Thymus (tissue), 11 donors: ENCODE measurements around the gene LIN54. TPM values are rescaled to one million over a fixed set of nuclear protein-coding genes. Genes with fewer than 3 reads are reported as not detected.
"Not testable (repeated sequence)": the region's sequence is repeated elsewhere in the genome, so short reads cannot be mapped to it uniquely, and the experiment has no call there.

ENCODE experiments used
- DNase-seq, 9 donors: peaks; one replicate each; pipeline ENCODE4 v3.0.0-alpha.2; 2013; ENCODE audit warnings: low spot score in 9 of 9, low read depth in 6 of 9, missing footprints in 1 of 9
- H3K27ac ChIP-seq, 2 donors: one replicate each; pipeline ENCODE4 v1.5.1; 2013; ENCODE audit warnings: control low read depth in 1 of 2, low read depth in 1 of 2, low read length in 1 of 2, mild to moderate bottlenecking in 1 of 2, moderate library complexity in 1 of 2
- H3K27me3 ChIP-seq, 2 donors: one replicate each; pipeline ENCODE4 v1.5.1; 2013; ENCODE audit warnings: low read length in 1 of 2; ENCODE audit not compliant: control insufficient read depth in 2 of 2, insufficient read depth in 1 of 2
- H3K36me3 ChIP-seq, 2 donors: one replicate each; pipeline ENCODE4 v1.5.1; 2013; ENCODE audit warnings: low read length in 1 of 2, mild to moderate bottlenecking in 1 of 2, moderate library complexity in 1 of 2; ENCODE audit not compliant: control insufficient read depth in 2 of 2, insufficient read depth in 2 of 2
- H3K4me1 ChIP-seq, 2 donors: one replicate each; pipeline ENCODE4 v1.5.1; 2013; ENCODE audit warnings: low read length in 2 of 2; ENCODE audit not compliant: control insufficient read depth in 2 of 2, insufficient read depth in 2 of 2
- H3K4me3 ChIP-seq, 2 donors: one replicate each; pipeline ENCODE4 v1.5.1; 2013; ENCODE audit warnings: low read length in 2 of 2, control low read depth in 1 of 2, mild to moderate bottlenecking in 1 of 2
- H3K9me3 ChIP-seq, 2 donors: one replicate each; pipeline ENCODE4 v1.5.1; 2013; ENCODE audit warnings: low read length in 1 of 2, mild to moderate bottlenecking in 1 of 2; ENCODE audit not compliant: control insufficient read depth in 2 of 2, insufficient read depth in 1 of 2
- WGBS: extraction: QIAGEN DNeasy Blood & Tissue Kit; methylation state at CpG from one replicate; pipeline ENCODE4 v1.1.7; 2013; 5-methylcytosine and 5-hydroxymethylcytosine counted together
- polyA plus RNA-seq: library from polyadenylated mRNA; stranded (reverse); fragments of 200-250 nt; gene quantifications from one replicate; pipeline ENCODE4 v1.2.3, GENCODE V29; 2013
- total RNA-seq: library from RNA; stranded (reverse); fragments of 120-200 nt; gene quantifications from one replicate; pipeline ENCODE4 v1.2.4, GENCODE V29; 2013
- donor health status: healthy.

The LIN54 gene
- total and polyA plus RNA-seq, 2 donors, result 5.6 to 17.4 TPM

DNA sequence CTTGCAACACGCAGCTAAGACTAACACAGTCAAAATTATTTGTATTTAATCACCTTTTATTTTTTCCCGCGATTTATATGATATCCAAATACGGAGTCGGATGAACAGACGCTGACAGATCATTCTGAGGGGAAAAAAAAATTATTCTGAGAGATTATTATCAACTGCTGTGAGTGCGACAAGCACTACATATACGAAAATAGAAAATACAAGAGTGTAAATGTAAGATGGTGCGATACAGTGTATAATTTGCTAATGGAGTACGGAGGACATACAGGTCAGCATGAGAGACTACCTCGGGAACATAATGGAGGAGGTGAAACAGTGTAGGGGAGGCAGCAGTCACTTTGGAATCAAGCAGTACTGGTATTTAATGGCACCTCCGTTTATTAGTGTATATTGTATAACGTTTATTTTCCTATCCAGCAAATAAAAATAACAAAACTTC, 2.8 kb upstream of the LIN54 start:
- no peak for DNase-seq
- 33% methylated on average over 13 of the region's 13 CpGs for WGBS
- Histone ChIP-seq H3K9me3 (no peaks in the 10 kb centered on the region), H3K36me3 (no peaks in the 10 kb centered on the region), H3K4me3 (peak overlapping the region; percentile 79 to 87), H3K27ac (peak overlapping the region; percentile 81 to 87), H3K27me3 (no peaks in the 10 kb centered on the region), H3K4me1 (peaks cover 14% of the 10 kb centered on the region in 2 donors)

DNA sequence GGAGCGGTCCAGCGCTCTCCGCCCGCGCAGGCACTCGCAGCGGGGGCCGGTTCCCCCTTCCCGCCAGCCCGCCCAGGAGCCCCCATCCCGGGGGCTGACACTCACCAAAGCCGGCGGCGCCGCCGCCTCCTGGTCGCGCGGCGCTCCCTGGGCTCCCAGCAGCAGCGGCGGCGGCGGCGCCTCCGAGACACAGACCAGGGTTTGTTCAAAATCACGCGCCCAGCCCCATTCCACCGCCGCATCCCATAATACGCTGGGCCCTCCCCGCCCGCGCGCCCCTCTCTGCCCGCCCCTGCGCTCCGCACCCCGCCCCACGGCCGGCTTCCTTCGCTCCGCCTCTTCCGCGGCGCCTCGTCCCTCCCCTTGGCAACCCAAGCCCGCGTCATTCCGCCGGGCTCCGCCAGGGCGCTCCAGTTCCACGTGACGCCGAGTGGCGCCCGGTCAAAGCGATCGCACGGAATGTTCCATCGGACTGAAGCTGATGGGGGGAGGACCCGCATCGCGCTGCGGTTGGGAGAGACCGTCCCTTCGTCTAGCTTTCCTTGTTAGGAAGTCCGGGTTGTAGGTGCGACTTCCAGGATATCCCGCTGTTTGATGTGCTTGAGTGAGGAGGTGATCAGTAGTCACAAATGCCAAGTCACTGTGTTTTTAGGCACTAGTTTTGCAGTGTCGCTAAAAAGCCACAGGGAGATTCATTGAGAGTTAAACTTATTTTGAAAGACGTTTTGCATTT, 2.2 kb upstream of the LIN54 start:
- Histone ChIP-seq H3K9me3 (no peaks in the 10 kb centered on the region), H3K4me3 (peak overlapping the region; percentile 87 to 98)
- DNase-seq, result peak; percentile 91 to 98 (median 96)

DNA sequence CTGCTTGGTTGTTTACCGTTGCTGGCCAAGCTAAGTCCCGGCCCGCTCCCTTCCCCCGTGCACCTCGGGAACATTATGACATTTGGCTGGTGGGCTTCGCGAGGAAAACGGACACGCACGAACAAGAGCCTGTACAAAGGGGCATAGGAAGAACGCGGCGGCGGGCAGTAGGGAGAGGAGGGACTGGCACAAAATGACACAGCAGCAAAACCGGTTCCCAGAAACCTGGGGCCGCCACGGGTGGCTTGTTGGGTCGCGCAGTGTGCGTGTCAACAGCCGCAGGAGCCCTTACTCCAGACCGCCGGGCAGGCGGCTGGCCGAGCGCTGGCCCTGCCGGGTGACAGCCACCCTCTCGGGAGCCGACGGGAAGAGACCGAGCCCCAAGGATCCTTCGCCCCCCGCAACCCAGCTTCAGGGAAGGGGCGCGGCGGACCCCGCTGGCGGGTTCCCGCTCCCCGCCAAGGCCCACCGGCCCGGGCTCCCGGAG, 1.6 kb upstream of the LIN54 start:
- Histone ChIP-seq H3K9me3 (no peaks in the 10 kb centered on the region), H3K27me3 (no peaks in the 10 kb centered on the region), H3K36me3 (no peaks in the 10 kb centered on the region), H3K4me1 (peaks cover 14% of the 10 kb centered on the region in 2 donors), H3K4me3 (peak overlapping the region; percentile 87 to 98), H3K27ac (peak overlapping the region; percentile 70 to 96)
- DNase-seq, result peak in 2 of 9 donors; percentile 20 to 48
- under 1% methylated on average over 43 of the region's 43 CpGs for WGBS

More for the DNA sequence above, 2.2 kb upstream of the LIN54 start:
- Histone ChIP-seq H3K4me1 (peaks cover 14% of the 10 kb centered on the region in 2 donors), H3K27me3 (no peaks in the 10 kb centered on the region), H3K27ac (peak overlapping the region; percentile 81 to 96), H3K36me3 (no peaks in the 10 kb centered on the region)
- under 1% methylated on average over 73 of the region's 73 CpGs for WGBS

DNA sequence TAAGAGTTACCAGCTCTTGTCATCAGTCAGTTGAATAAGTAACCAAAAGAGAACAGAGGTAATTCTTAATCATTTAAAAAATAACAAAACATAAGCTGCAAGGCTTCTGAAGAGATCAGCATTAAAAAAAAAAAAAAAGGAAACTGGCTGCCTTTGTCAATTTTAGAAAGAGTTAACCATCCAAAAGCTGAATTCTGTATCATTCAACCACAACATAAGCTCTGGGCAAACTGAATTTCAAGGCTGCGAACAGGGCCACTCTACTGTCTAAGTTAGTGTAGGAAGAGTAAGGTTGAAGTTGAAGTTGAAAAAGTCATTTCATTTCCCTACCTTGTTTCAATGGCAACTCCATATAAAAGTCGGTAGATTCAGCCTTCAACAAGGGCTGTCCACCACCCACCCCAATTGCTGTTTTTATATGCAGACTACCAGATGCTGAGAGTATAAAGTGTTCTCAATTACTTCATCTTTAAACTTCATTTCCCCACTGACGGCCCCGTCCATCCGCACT, 1.1 kb upstream of the LIN54 start:
- Histone ChIP-seq H3K36me3 (no peaks in the 10 kb centered on the region), H3K27ac (peak overlapping the region; percentile 60 to 96), H3K9me3 (no peaks in the 10 kb centered on the region), H3K27me3 (no peaks in the 10 kb centered on the region), H3K4me1 (peaks cover 14% of the 10 kb centered on the region in 2 donors), H3K4me3 (peak overlapping the region; percentile 87 to 98)
- 6% methylated on average over 5 of the region's 5 CpGs for WGBS
- peak in 2 of 9 donors; percentile 11 to 52 for DNase-seq

- Histone ChIP-seq H3K27ac (peak overlapping the region; percentile 96 to 97), H3K36me3 (peaks cover 0 to 2% of the 10 kb centered on the region in 2 donors), H3K9me3 (no peaks in the 10 kb centered on the region), H3K4me1 (peaks cover 14% of the 10 kb centered on the region in 2 donors), H3K27me3 (no peaks in the 10 kb centered on the region), H3K4me3 (peak overlapping the region; percentile 92 to 98)
- peak in 5 of 9 donors; percentile 22 to 69 (median 36) for DNase-seq
- under 1% methylated on average over 14 of the region's 14 CpGs for WGBS
Observed at GRCh38 chr4:83010111-83010521, 507 bp downstream of the LIN54 start.

DNA sequence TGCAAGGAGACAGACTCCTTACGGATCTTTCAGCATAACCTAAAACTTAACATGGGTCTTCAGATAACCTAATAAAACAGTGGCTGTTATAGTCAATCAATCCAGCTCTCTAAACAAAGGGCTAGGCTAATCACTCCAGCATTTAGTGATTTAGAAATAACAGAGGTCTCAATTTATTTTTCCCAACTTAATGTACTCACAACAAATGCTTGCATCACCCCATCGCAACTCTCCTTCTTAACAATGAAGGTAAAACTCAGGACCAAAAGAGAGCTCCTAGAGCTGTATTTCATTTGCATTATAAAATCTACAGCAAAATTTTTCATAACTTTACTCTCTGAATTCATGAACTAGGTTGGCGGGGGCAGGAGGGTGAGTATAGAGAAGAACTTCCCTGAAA, 1.1 kb downstream of the LIN54 start:
- Histone ChIP-seq H3K9me3 (no peaks in the 10 kb centered on the region), H3K36me3 (peaks cover 0 to 2% of the 10 kb centered on the region in 2 donors), H3K27me3 (no peaks in the 10 kb centered on the region), H3K4me1 (peaks cover 14% of the 10 kb centered on the region in 2 donors), H3K4me3 (peak overlapping the region; percentile 92 to 98), H3K27ac (peak overlapping the region in 1 of 2 donors; percentile 96)
- no peak for DNase-seq
- WGBS, result 81% methylated on average over 3 of the region's 3 CpGs

- H3K36me3 ChIP-seq, H3K27ac ChIP-seq, H3K4me1 ChIP-seq, H3K4me3 ChIP-seq, H3K27me3 ChIP-seq, H3K9me3 ChIP-seq, DNase-seq: not testable (repeated sequence)
- WGBS, result 96% methylated on average over 14 of the region's 14 CpGs
Observed at GRCh38 chr4:83003044-83003791, 7.4 kb downstream of the LIN54 start.

DNA sequence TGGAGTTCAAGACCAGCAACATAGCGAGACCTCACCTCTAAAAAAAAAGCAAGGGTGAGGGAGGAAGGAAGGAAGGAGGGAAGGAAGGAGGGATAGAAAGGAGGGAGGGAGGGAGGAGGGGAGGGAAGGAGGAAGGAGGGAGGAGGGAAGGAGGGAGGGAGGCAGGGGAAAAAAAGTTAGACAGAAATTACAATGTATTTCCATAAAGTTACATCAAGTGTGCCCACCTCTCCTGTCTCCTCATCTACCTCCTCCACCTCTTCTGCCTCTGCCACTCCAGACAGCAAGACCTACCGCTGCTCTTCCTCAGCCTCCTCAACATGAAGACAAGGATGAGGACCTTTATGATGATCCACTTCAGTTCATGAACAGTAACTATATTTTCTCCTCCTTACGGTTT, 8.3 kb downstream of the LIN54 start:
- no peaks in the 10 kb centered on the region for H3K27me3 ChIP-seq
- H3K27ac ChIP-seq, result no peak overlapping the region
- WGBS, result 96% methylated on average over 3 of the region's 3 CpGs
- no peak overlapping the region for H3K4me3 ChIP-seq
- H3K4me1 ChIP-seq, result no peaks in the 10 kb centered on the region
- peaks cover 0 to 2% of the 10 kb centered on the region in 2 donors for H3K36me3 ChIP-seq
- DNase-seq, result no peak
- H3K9me3 ChIP-seq, result no peaks in the 10 kb centered on the region

- Histone ChIP-seq H3K27me3 (no peaks in the 10 kb centered on the region), H3K9me3 (no peaks in the 10 kb centered on the region), H3K36me3 (peaks cover 0 to 3% of the 10 kb centered on the region in 2 donors), H3K4me1 (no peaks in the 10 kb centered on the region), H3K4me3 (no peak overlapping the region), H3K27ac (no peak overlapping the region)
- DNase-seq, result no peak
Observed at GRCh38 chr4:82998898-82999297, 11.7 kb downstream of the LIN54 start.
